HepG2 (cell line): ENCODE data around the gene USP30. TPM values are rescaled to one million over a fixed set of nuclear protein-coding genes. Genes with fewer than 3 reads are reported as not detected.
A peak's percentile ranks its signal among the peaks of the same experiment; 100 is the strongest.

Experiments used
- CREB1 ChIP-seq, 2 experiments: fragments of 450-650 bp in 1 of 2; IDR thresholded peaks; 2 replicates each; pipeline ENCODE4 v1.6.1; 2016 to 2017; ENCODE audit warnings: control low read depth in 1 of 2, mild to moderate bottlenecking in 1 of 2, missing compliant biosample characterization in 1 of 2, missing genetic modification characterization in 1 of 2
- DMTF1 ChIP-seq: sonication (generic); formaldehyde crosslinking; IDR thresholded peaks from 2 replicates; pipeline ENCODE4 v1.4.0; 2020; ENCODE audit warnings: mild to moderate bottlenecking, missing genetic modification reagents
- FOXJ3 ChIP-seq: sonication (generic); formaldehyde crosslinking; IDR thresholded peaks from 2 replicates; pipeline ENCODE4 v1.4.0; 2020; ENCODE audit warnings: missing genetic modification reagents, mild to moderate bottlenecking, borderline replicate concordance
- HMG20A ChIP-seq: IDR thresholded peaks from 2 replicates; pipeline ENCODE4 v1.6.1; 2016; ENCODE audit warnings: borderline replicate concordance
- NAIF1 ChIP-seq: sonication (generic); formaldehyde crosslinking; IDR thresholded peaks from 2 replicates; pipeline ENCODE4 v1.5.0; 2020; ENCODE audit warnings: mild to moderate bottlenecking, missing genetic modification reagents, borderline replicate concordance
- PATZ1 ChIP-seq: sonication (generic); formaldehyde crosslinking; IDR thresholded peaks from 2 replicates; pipeline ENCODE4 v1.4.0; 2020; ENCODE audit warnings: missing genetic modification reagents
- POLR2AphosphoS5 ChIP-seq: IDR thresholded peaks from 2 replicates; pipeline ENCODE4 v1.6.1; 2012; ENCODE audit warnings: low read depth, low read length
- SALL2 ChIP-seq: sonication (generic); formaldehyde crosslinking; IDR thresholded peaks from 2 replicates; pipeline ENCODE4 v1.8.1; 2023; ENCODE audit warnings: mild to moderate bottlenecking, missing genetic modification reagents, inconsistent platforms
- SOX5 ChIP-seq: IDR thresholded peaks from 2 replicates; pipeline ENCODE4 v1.6.1; 2016; ENCODE audit warnings: borderline replicate concordance
- TOPORS ChIP-seq: sonication (generic); formaldehyde crosslinking; IDR thresholded peaks from 2 replicates; pipeline ENCODE4 v1.8.0; 2023; ENCODE audit warnings: mild to moderate bottlenecking, missing genetic modification reagents
- ZGPAT ChIP-seq: IDR thresholded peaks from 2 replicates; pipeline ENCODE4 v1.6.1; 2016; ENCODE audit warnings: mild to moderate bottlenecking
- ZNF337 ChIP-seq: sonication (generic); formaldehyde crosslinking; IDR thresholded peaks from 2 replicates; pipeline ENCODE4 v1.5.1; 2020; ENCODE audit warnings: missing genetic modification reagents, low read depth, mild to moderate bottlenecking, borderline replicate concordance
- ZNF558 ChIP-seq: sonication (generic); formaldehyde crosslinking; IDR thresholded peaks from 2 replicates; pipeline ENCODE4 v1.9.0; 2022; ENCODE audit warnings: mild to moderate bottlenecking, missing genetic modification reagents, borderline replicate concordance
- ZNF567 ChIP-seq: sonication (generic); formaldehyde crosslinking; IDR thresholded peaks from 2 replicates; pipeline ENCODE4 v1.8.1; 2023; ENCODE audit warnings: mild to moderate bottlenecking, missing genetic modification reagents, borderline replicate concordance
- ZNF800 ChIP-seq: sonication (generic); formaldehyde crosslinking; IDR thresholded peaks from 2 replicates; pipeline ENCODE4 v1.4.0; 2020; ENCODE audit warnings: missing genetic modification reagents
- polyA plus RNA-seq, 8 experiments: library from polyadenylated mRNA; depleted of rRNA in 3 of 8; stranded (reverse) in 7 of 8; unstranded in 1 of 8; fragments of >200 nt; fragmentation: Illumina TruSeq in 4 of 8; extraction: Trizol in 4 of 8; gene quantifications; 2 replicates each; pipeline versions ENCODE4 v1.2.1 to v1.2.3, GENCODE V29; 2011 to 2016; ENCODE audit warnings: low read depth in 4 of 8, missing spikeins in 1 of 8, mixed read lengths in 1 of 8; ENCODE audit not compliant: insufficient read depth in 1 of 8
- total RNA-seq, 5 experiments: library from RNA; depleted of rRNA; stranded (reverse); fragments of >200 nt; fragmentation: Illumina TruSeq; extraction: Trizol; gene quantifications; 2 replicates each; pipeline ENCODE4 v1.2.3, GENCODE V29; 2016; ENCODE audit warnings: low read depth in 1 of 5
- TF ChIP-seq, protein P1 (sequence below): IDR thresholded peaks from 2 replicates; pipeline ENCODE4 v1.6.1; 2016; ENCODE audit warnings: low read depth

USP30 gene
- total and polyA plus RNA-seq, 2 of the 13 experiments (the other 11 are each of a cell fraction or from before 2014, with no cell fraction given) = 11.2 to 20.8 TPM

GRCh38 chr12:109065154-109065852, 12.9 kb downstream of the USP30 start (continued):
- TF ChIP-seq TOPORS (CRISPR knock-in tag) = 0 out of 2 replicates have a peak, but pooled peaks have one; percentile 8
- peak; percentile 45 for TF ChIP-seq SOX5
- no peak for TF ChIP-seq ZNF337 (CRISPR knock-in tag)
- TF ChIP-seq SALL2 (CRISPR knock-in tag) = peak; percentile 56; the same call in 1 of the 2 replicates
- peak; percentile 70 for TF ChIP-seq POLR2AphosphoS5
- no peak for TF ChIP-seq DMTF1 (CRISPR knock-in tag)
- 0 out of 2 replicates have a peak, but pooled peaks have one; percentile 27 for TF ChIP-seq ZNF800 (CRISPR knock-in tag)
- TF ChIP-seq HMG20A = peak; percentile 46; the same call in 1 of the 2 replicates
- TF ChIP-seq, protein P1, sequence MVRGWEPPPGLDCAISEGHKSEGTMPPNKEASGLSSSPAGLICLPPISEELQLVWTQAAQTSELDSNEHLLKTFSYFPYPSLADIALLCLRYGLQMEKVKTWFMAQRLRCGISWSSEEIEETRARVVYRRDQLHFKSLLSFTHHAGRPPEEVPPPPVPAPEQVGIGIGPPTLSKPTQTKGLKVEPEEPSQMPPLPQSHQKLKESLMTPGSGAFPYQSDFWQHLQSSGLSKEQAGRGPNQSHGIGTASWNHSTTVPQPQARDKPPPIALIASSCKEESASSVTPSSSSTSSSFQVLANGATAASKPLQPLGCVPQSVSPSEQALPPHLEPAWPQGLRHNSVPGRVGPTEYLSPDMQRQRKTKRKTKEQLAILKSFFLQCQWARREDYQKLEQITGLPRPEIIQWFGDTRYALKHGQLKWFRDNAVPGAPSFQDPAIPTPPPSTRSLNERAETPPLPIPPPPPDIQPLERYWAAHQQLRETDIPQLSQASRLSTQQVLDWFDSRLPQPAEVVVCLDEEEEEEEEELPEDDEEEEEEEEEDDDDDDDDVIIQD (CRISPR knock-in tag) = 0 out of 2 replicates have a peak, but pooled peaks have one; percentile 15
- TF ChIP-seq ZNF558 (CRISPR knock-in tag) = no peak
- no peak for TF ChIP-seq CREB1 (IDR thresholded peaks at IDR 0.05)
- TF ChIP-seq CREB1 (CRISPR knock-in tag; IDR thresholded peaks at IDR 0.05) = peak; percentile 19; the same call in 1 of the 2 replicates
- peak; percentile 29; the same call in 1 of the 2 replicates for TF ChIP-seq ZGPAT (CRISPR knock-in tag)
- TF ChIP-seq ZNF567 (CRISPR knock-in tag) = no peak
- TF ChIP-seq FOXJ3 = 0 out of 2 replicates have a peak, but pooled peaks have one; percentile 49
- TF ChIP-seq NAIF1 (CRISPR knock-in tag) = no peak
- no peak for TF ChIP-seq PATZ1
